C1 segment of cervical spinal cord (tissue), 14 donors: Measurements from ENCODE around the gene SAA4.
A peak's percentile ranks its signal among the peaks of the same experiment; 100 is the strongest.
"Not testable (repeated sequence)": the region's sequence is repeated elsewhere in the genome, so short reads cannot be mapped to it uniquely, and the experiment has no call there.

Experiments
- DNase-seq, 14 donors: peaks; one replicate each; lab custom pipeline; 2025; lab: John Stamatoyannopoulos, UW

The SAA4 gene, protein sequence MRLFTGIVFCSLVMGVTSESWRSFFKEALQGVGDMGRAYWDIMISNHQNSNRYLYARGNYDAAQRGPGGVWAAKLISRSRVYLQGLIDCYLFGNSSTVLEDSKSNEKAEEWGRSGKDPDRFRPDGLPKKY

DNA sequence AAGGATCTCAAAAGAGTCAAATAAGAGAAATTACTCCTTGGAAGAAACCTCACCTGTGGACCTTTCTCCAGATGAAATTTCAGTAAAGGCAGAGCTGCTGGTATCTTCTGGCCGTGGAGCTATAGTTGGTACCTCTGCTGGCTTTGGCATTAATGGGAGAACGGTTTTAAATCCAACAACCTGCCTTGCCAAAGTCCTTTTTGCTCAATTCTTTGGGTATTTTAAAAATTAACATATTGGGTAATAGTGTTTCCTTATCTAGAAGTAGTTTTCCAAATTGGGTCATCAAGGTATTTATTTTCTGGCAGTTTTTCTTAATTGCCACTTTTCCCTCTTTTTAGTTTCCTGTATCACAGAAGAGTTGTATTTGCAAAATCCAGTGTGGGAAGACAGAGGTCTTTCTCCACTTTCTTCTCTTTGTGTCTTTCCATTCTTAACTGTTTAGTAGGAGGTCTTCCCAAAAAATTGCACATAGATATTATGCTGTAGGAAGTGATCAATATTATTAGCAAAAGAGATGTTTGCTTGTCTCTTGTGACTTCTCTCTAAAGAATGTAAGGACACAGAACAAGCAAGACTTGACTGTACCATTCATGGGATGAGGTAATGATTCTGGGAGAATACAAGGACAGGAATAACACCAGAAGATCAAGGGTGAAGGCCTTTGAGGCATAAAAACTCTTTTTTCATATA lies at the start of gene SAA4:
TSS of gene SAA4 (minus strand) at position 139 of the 693 bp plus-strand sequence. CDS start 876 bp downstream, outside the sequence.
- DNase-seq = no peak

DNA sequence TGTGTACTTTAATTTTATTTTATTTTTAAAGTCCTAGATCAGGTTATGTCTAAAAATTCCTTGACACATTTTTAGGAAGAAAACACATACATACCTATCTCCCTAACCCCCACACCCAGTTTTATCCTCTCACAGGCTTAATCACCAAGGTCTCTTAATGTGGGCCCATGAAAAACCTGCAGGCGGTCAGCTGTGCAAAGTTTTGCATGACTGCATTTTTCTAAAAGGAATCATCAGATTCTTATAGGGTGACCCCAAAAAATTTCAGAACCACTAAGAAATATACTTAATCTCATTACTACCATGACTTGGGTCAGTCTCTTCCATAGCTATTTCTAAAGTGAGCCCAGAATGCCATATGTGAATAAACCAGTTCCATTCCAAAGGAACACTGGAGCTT lies 49.2 kb upstream of the SAA4 start:
- DNase-seq = no peak

DNA sequence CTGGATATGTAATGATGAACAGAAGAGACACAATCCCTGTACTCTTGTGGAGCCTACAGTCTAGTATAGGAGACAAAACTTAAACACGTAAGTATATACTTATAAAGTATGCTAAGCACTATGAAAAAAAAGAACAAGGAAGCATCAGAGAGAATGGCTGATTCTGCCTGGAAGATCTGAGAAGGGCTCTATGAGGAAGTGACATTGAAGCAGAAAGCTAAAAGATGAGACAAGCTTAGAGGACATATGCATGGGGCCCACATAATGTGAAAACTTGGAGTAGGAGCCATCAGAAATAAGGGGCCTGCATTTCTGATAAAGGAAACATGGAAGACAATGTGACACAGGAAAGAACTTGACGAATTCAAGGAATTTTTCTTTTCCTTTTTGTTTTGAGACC lies 46.0 kb upstream of the SAA4 start:
- DNase-seq = no peak

GRCh38 chr11:18280438-18281045 lies 43.9 kb upstream of the SAA4 start:
- no peak for DNase-seq

- DNase-seq = peak in 5 of 14 donors; percentile 4 to 30 (median 15)
These were observed 41.1 kb upstream of the SAA4 start for GRCh38 chr11:18277565-18278271.

GRCh38 chr11:18271206-18271605 lies 34.6 kb upstream of the SAA4 start:
- no peak for DNase-seq

DNA sequence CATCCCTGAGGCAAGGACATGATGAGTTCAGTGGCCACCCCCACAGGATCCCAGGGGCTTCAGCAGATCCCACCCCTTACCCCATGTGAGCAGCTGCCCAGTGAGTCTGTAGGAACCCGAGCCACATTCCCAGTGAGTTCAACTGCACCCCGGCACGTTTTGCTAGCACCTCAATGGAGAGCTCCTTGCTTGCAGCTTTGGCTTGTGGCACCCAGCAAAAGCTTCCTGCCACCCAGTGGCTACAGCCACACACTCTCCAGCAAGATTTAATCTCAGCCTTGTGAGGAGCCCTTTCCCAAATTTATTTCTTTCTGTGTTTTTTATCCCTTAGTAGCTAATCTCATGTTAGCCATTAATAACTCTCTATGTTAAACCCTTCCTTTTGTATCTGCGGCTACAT lies 33.5 kb upstream of the SAA4 start:
- no peak for DNase-seq

DNA sequence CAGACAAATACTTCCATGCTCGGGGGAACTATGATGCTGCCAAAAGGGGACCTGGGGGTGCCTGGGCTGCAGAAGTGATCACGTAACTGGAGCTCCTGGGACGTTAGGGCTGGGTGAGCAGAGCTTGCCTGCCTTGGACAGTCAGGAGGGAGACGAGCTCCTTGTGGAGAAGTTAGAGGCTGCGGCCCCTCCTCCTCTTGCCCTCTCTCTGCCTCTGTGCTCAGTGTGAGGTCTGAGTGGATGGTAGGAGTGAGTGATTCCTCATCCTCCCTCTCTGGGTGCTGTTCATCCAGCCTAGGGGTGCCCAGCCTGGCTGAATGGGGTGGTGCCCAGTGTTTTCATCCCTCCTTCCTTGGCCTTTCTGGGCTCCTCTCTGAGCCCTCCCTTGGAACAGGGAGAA lies 32.6 kb upstream of the SAA4 start:
- not testable (repeated sequence) for DNase-seq

- DNase-seq = not testable (repeated sequence)
These were observed 30.9 kb upstream of the SAA4 start for GRCh38 chr11:18267335-18268133.

DNA sequence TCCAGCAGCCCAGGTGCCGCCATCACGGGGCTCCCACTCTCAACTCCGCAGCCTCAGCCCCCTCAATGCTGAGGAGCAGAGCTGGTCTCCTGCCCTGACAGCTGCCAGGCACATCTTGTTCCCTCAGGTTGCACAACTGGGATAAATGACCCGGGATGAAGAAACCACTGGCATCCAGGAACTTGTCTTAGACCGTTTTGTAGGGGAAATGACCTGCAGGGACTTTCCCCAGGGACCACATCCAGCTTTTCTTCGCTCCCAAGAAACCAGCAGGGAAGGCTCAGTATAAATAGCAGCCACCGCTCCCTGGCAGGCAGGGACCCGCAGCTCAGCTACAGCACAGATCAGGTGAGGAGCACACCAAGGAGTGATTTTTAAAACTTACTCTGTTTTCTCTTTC lies 29.3 kb upstream of the SAA4 start, which contains the start of gene SAA1:
TSS of gene SAA1 (plus strand) at position 316 of the 400 bp plus-strand sequence. CDS start 624 bp downstream, outside the sequence.
- no peak for DNase-seq

- DNase-seq = no peak
These were observed 28.3 kb upstream of the SAA4 start for GRCh38 chr11:18264677-18265555.

DNA sequence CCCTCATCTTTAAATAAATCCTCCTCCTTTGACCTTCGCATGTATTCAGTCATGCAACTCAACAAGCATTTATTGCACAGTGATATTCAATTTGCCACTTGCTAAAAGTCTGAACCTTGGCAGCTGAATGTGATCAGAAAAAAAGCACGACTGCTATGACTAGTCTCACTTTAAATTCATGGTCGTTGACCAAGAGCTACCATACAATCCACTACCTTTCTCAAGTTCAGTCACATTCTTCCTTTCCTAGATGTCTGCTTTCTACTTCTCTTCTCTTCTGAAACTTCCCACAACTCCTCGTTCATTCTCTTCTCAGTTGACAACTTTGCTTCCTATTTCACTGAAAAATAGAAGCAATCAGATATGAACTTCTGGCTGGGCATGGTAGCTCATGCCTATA lies 27.4 kb upstream of the SAA4 start:
- no peak for DNase-seq

DNA sequence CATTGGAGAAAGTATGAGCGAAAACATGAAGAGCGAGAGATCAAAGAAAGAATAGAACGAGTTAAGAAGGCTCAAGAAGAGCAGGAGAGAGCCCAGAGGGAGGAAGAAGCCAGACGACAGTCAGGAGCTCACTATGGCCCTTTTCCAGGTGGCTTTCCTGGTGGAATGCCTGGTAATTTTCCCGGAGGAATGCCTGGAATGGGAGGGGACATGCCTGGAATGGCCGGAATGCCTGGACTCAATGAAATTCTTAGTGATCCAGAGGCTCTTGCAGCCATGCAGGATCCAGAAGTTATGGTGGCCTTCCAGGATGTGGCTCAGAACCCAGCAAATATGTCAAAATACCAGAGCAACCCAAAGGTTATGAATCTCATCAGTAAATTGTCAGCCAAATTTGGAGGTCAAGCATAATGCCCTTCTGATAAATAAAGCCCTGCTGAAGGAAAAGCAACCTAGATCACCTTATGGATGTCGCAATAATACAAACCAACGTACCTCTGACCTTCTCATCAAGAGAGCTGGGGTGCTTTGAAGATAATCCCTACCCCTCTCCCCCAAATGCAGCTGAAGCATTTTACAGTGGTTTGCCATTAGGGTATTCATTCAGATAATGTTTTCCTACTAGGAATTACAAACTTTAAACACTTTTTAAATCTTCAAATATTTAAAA lies 26.2 kb upstream of the SAA4 start:
- DNase-seq = not testable (repeated sequence)

- no peak for DNase-seq
These were observed 25.1 kb upstream of the SAA4 start for GRCh38 chr11:18261721-18262120.

GRCh38 chr11:18259259-18259658 lies 22.7 kb upstream of the SAA4 start:
- DNase-seq = no peak

GRCh38 chr11:18254781-18255361 lies 18.3 kb upstream of the SAA4 start:
- no peak for DNase-seq

GRCh38 chr11:18253778-18254338 lies 17.3 kb upstream of the SAA4 start:
- no peak for DNase-seq

GRCh38 chr11:18253233-18253632 lies 16.6 kb upstream of the SAA4 start:
- DNase-seq = no peak

DNA sequence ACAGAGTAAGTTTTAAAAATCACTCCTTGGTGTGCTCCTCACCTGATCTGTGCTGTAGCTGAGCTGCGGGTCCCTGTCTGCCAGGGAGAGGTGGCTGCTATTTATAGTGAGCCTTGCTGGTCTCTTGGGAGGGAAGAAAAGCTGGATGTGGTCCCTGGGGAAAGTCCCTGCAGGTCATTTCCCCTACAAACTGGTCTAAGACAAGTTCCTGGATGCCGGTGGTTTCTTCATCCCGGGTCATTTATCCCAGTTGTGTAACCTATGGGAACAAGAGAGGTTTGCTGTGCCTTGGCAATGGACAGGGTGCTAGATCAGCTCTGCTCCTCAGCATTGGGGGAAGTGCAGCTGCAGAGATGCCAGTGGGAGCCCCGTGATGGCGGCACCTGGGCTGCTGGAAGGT lies 12.0 kb upstream of the SAA4 start, which contains the start of gene SAA2:
TSS of gene SAA2 (minus strand) at position 108 of the 400 bp plus-strand sequence. CDS start 657 bp downstream, outside the sequence.
- DNase-seq = no peak
